Gastrocnemius medialis (tissue), 4 donors: ENCODE measurements around the gene STX8. TPM values are rescaled to one million over a fixed set of nuclear protein-coding genes. Genes with fewer than 3 reads are reported as not detected.

Source experiments
- ATAC-seq, 2 donors: fragments of 150-250 bp; one replicate each; pipeline ENCODE4 v1.9.1; 2016
- DNase-seq, 2 donors: peaks; one replicate each; pipeline ENCODE4 v3.0.0-alpha.2; 2019
- H3K27ac ChIP-seq, 4 donors: fragments of 200-600 bp; sonication (generic); 1 replicate in 1 of 4; 2 replicates in 3 of 4; pipeline ENCODE4 v1.5.1; 2016 to 2018; ENCODE audit warnings: mild to moderate bottlenecking in 2 of 4, moderate library complexity in 1 of 4
- H3K27me3 ChIP-seq, 3 donors: fragments of 200-600 bp; sonication (generic) in 2 of 3; 1 replicate in 1 of 3; 2 replicates in 2 of 3; pipeline versions ENCODE4 v1.5.1 to v1.6.0; 2016 to 2019; ENCODE audit warnings: mild to moderate bottlenecking in 1 of 3, moderate library complexity in 1 of 3
- H3K36me3 ChIP-seq, 2 donors: fragments of 200-600 bp; sonication (generic) in 1 of 2; one replicate each; pipeline ENCODE4 v1.5.1; 2017 to 2018
- H3K4me1 ChIP-seq, 2 donors: fragments of 200-600 bp; sonication (generic) in 1 of 2; one replicate each; pipeline ENCODE4 v1.5.1; 2016 to 2017; ENCODE audit warnings: mild to moderate bottlenecking in 2 of 2
- H3K4me3 ChIP-seq, 4 donors: fragments of 200-600 bp; sonication (generic) in 3 of 4; 1 replicate in 1 of 4; 2 replicates in 3 of 4; pipeline ENCODE4 v1.5.1; 2016 to 2019; ENCODE audit warnings: mild to moderate bottlenecking in 2 of 4
- H3K9me3 ChIP-seq, 3 donors: fragments of 200-600 bp; sonication (generic) in 2 of 3; 1 replicate in 1 of 3; 2 replicates in 2 of 3; pipeline ENCODE4 v1.5.1; 2016 to 2019
- CTCF ChIP-seq, 5 experiments: fragments of 450-650 bp in 3 of 5; fragments of 200-600 bp in 2 of 5; sonication (generic) in 2 of 5; IDR thresholded peaks in 4 of 5; conservative IDR thresholded peaks in 1 of 5; 1 replicate in 4 of 5; 2 replicates in 1 of 5; pipeline ENCODE4 v1.5.1; 2016 to 2019; ENCODE audit warnings: antibody characterized with exemption in 5 of 5, mild to moderate bottlenecking in 3 of 5, moderate library complexity in 3 of 5
- POLR2A ChIP-seq, 2 donors: fragments of 450-650 bp; IDR thresholded peaks; one replicate each; pipeline ENCODE4 v1.6.1; 2017; ENCODE audit warnings: antibody characterized with exemption in 2 of 2, mild to moderate bottlenecking in 2 of 2, moderate library complexity in 2 of 2
- in situ Hi-C, 4 donors: fragments of 200-750 bp; cut with MboI; loops; one replicate each; pipeline versions ENCODE4 v1.15.0 to v1.8.0; 2017; ENCODE audit warnings: low sequenced_read_pairs in 4 of 4
- intact Hi-C: fragments of 100-400 bp; cut with DNase I; formaldehyde crosslinking; loops from one replicate; pipeline ENCODE4 v1.15.1; 2023; ENCODE audit warnings: low total_unique reads
- total RNA-seq, 4 donors: library from RNA; depleted of rRNA; stranded (reverse); fragments of >200 nt; gene quantifications; one replicate each; pipeline versions ENCODE4 v1.1.0 to v1.2.3, GENCODE V29; 2016

STX8 gene
- total RNA-seq, 4 donors from 2014 or later: 39.1 to 67.7 (median 58.2) TPM

- Histone ChIP-seq H3K9me3 (no peaks in the 10 kb centered on the region), H3K4me1 (peaks cover 0 to 8% of the 10 kb centered on the region in 2 donors), H3K36me3 (no peaks in the 10 kb centered on the region), H3K27ac (no peak overlapping the region), H3K4me3 (no peak overlapping the region), H3K27me3 (no peaks in the 10 kb centered on the region)
- intact Hi-C loops: no loop called here
- in situ Hi-C loops: no loop called here
- TF ChIP-seq CTCF (IDR thresholded peaks at IDR 0.05 in 4 of 5, conservative IDR thresholded peaks at IDR 0.05 in 1 of 5) (no peak), POLR2A (IDR thresholded peaks at IDR 0.05) (no peak)
- ATAC-seq: no peak
- no peak for DNase-seq
Observed at GRCh38 chr17:9446528-9446927, 129.1 kb downstream of the STX8 start.

- no peaks in the 10 kb centered on the region for H3K36me3 ChIP-seq
- H3K4me3 ChIP-seq: no peak overlapping the region
- no peaks in the 10 kb centered on the region for H3K27me3 ChIP-seq
- DNase-seq (no peak), ATAC-seq (no peak)
- peaks cover 0 to 8% of the 10 kb centered on the region in 2 donors for H3K4me1 ChIP-seq
- TF ChIP-seq CTCF (IDR thresholded peaks at IDR 0.05 in 4 of 5, conservative IDR thresholded peaks at IDR 0.05 in 1 of 5): no peak
- TF ChIP-seq POLR2A (IDR thresholded peaks at IDR 0.05): no peak
- in situ Hi-C loops (no loop called here), intact Hi-C loops (no loop called here)
- H3K27ac ChIP-seq: no peak overlapping the region
- no peaks in the 10 kb centered on the region for H3K9me3 ChIP-seq
Observed at GRCh38 chr17:9445424-9445823, 130.2 kb downstream of the STX8 start.

GRCh38 chr17:9444687-9445086 lies 130.9 kb downstream of the STX8 start:
- no peaks in the 10 kb centered on the region for H3K27me3 ChIP-seq
- in situ Hi-C loops (no loop called here), intact Hi-C loops (no loop called here)
- H3K36me3 ChIP-seq: no peaks in the 10 kb centered on the region
- H3K4me1 ChIP-seq: peaks cover 0 to 8% of the 10 kb centered on the region in 2 donors
- DNase-seq (no peak), ATAC-seq (no peak)
- H3K4me3 ChIP-seq: no peak overlapping the region
- H3K27ac ChIP-seq: no peak overlapping the region
- H3K9me3 ChIP-seq: no peaks in the 10 kb centered on the region
- no peak for TF ChIP-seq POLR2A (IDR thresholded peaks at IDR 0.05)

GRCh38 chr17:9443811-9444210 lies 131.8 kb downstream of the STX8 start:
- ATAC-seq (no peak), DNase-seq (no peak)
- peaks cover 0 to 8% of the 10 kb centered on the region in 2 donors for H3K4me1 ChIP-seq
- H3K27me3 ChIP-seq: no peaks in the 10 kb centered on the region
- intact Hi-C loops: no loop called here
- H3K9me3 ChIP-seq: no peaks in the 10 kb centered on the region
- H3K36me3 ChIP-seq: no peaks in the 10 kb centered on the region
- in situ Hi-C loops: no loop called here
- no peak overlapping the region for H3K4me3 ChIP-seq
- no peak for TF ChIP-seq CTCF (IDR thresholded peaks at IDR 0.05 in 4 of 5, conservative IDR thresholded peaks at IDR 0.05 in 1 of 5)
- TF ChIP-seq POLR2A (IDR thresholded peaks at IDR 0.05): no peak
- no peak overlapping the region for H3K27ac ChIP-seq

GRCh38 chr17:9439851-9440250 lies 135.8 kb downstream of the STX8 start:
- in situ Hi-C loops (no loop called here), intact Hi-C loops (loop anchor here (10.0 kb wide), 1 partner anchor 85 kb away; no protein-coding TSS in a partner anchor)
- H3K4me1 ChIP-seq: peaks cover 0 to 8% of the 10 kb centered on the region in 2 donors
- H3K27ac ChIP-seq: no peak overlapping the region
- no peaks in the 10 kb centered on the region for H3K9me3 ChIP-seq
- ATAC-seq (no peak), DNase-seq (no peak)
- H3K36me3 ChIP-seq: no peaks in the 10 kb centered on the region
- H3K4me3 ChIP-seq: no peak overlapping the region
- no peak for TF ChIP-seq CTCF (IDR thresholded peaks at IDR 0.05 in 4 of 5, conservative IDR thresholded peaks at IDR 0.05 in 1 of 5)
- TF ChIP-seq POLR2A (IDR thresholded peaks at IDR 0.05): no peak
- no peaks in the 10 kb centered on the region for H3K27me3 ChIP-seq
